ENCODE results near the gene MBD6.
A peak's percentile ranks its signal among the peaks of the same experiment; 100 is the strongest.
"Not testable (repeated sequence)": the region's sequence is repeated elsewhere in the genome, so short reads cannot be mapped to it uniquely, and the experiment has no call there.

The MBD6 gene

DNA sequence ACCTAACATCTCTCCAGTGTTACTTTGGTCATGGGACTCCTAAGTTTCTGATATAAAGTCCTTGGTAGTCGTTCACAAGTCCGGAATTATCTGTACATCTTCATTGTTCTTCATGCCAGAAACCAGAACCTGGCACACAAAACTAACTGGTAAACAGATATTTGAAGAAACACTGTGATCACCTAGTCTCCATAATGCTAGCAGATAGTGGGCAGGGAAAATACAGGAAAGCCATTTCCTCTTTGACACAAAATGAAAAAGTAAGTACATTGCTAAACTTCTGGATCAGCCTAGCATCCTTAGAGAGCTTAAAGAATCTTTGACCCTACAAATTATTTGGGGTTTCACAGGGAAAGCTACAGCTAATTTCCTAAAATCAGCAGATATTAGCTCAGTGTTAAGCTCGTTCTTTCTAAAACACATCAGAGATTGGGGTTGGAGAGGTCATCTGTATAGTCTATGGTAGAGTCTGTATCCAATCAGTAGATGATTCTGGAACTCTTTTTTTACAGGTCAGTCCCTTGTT lies 7.2 kb upstream of the MBD6 start:
- DNase-seq: no peak

DNA sequence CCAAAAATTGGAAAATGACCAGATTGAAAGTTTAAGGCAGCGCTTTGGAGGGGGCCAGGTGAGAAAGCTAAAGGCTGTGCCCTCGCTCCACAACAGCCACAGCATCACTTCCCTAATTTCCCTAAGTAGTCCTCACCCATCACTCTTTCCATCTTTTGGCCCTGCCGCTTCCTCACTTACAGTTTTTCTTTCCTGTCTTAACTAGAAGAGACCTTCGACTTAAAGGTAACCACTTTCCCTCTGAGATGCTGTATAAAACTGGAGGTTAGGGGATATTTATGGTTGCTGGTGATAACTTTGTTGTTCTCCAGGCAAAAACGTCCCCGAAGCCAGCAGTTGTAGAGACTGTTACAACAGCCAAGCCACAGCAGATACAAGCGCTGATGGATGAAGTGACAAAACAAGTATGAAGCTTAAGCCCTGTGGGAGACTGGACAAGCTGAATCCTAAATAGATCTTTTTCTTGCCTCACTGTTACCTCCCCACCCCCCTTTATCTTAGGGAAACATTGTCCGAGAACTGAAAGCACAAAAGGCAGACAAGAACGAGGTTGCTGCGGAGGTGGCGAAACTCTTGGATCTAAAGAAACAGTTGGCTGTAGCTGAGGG lies 6.6 kb upstream of the MBD6 start:
- no peak for DNase-seq

DNA sequence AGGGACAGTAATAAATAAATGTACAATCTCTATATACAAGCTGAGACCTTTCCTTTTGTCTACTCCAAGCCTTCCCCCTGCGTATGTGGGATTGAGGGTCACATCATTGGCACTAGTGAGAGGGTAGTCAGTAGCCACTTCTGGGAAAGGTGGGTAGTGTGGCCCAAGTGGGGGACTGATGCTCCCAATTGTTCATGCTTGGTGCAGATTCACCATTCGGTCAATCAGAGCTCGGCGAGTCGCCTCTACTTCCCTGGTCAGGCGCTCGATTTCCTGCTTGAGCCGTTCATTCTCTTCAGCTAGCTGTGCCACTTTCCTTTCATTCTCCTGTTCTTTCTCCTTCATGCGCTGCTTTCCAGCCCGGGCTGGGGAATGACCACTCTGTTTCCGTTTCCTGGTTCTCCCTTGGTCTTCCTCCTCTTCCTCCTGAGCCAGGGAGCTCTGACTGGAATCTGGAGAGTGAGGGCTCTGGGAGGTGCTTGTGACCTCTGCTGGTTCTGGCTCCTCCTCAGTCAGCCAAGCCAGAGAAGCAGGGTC lies 5.9 kb upstream of the MBD6 start:
- no peak for DNase-seq

DNA sequence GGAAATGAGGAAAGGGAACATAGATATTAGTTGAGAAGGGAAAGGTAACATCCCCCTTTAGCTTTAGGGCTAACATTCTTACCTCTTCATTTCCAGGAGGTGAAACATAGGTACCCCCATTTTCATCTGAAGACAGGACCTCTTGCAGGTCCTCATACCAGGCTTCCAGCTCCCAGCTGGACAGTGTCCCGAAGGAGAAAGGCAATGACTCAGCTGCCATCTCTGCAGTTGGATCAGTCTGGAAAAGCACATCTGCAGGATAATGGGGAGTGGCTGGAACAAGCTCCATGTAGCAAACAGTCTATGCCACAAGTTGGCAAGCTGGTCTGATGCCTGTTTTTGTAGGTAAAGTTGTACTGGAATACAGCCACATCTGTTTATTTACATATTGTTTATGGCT lies 5.4 kb upstream of the MBD6 start:
- peak; percentile 74 for DNase-seq

DNA sequence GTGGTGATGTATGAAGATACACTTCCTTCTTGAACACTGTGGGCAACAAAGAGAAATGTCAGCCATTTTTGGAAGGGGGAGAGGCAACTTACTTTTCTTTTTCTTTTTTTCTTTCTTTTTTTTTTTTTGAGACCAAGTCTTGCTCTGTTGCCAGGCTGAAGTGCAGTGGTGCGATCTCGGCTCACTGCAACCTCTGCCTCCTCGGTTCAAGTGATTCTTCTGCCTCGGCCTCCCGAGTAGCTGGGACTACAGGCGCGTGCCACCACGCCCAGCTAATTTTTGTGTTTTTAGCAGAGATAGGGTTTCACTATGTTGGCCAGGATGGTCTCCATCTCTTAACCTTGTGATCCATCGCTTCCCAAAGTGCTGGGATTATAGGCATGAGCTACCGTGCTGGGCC lies 4.9 kb upstream of the MBD6 start:
- not testable (repeated sequence) for DNase-seq

DNA sequence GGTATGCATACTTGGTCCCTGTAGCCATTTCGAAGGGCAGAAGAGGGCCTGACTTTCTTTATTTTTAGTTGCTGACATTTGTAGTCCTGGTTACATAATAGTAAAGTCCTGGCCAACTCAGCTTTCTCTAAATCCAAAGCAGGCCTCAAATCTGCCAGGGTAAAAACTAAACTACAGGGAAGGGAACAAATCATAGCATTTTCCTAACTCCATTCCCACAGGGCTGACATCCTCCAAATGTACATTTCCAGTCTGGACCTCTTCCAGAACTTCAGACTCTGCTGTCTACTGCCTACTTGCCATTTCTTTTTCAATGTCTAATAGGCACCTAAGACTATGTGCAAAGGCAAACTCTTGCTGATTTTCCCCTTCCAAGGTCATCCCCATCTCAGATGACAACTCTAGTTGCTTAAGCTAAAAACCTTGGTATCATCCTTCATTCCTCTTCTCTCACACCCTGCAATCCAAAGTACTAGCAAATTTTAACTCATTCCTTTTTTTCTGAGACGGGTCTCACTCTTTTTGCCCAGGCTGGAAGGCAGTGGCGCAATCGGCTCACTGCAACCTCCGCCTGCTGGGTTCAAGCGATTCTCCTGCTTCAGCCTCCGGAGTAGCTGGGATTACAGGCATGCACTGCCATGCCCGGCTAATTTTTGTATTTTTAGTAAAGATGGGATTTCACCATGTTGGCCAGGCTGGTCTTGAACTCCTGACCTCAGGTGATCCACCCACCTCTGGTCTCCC lies 4.3 kb upstream of the MBD6 start:
- no peak for DNase-seq

DNA sequence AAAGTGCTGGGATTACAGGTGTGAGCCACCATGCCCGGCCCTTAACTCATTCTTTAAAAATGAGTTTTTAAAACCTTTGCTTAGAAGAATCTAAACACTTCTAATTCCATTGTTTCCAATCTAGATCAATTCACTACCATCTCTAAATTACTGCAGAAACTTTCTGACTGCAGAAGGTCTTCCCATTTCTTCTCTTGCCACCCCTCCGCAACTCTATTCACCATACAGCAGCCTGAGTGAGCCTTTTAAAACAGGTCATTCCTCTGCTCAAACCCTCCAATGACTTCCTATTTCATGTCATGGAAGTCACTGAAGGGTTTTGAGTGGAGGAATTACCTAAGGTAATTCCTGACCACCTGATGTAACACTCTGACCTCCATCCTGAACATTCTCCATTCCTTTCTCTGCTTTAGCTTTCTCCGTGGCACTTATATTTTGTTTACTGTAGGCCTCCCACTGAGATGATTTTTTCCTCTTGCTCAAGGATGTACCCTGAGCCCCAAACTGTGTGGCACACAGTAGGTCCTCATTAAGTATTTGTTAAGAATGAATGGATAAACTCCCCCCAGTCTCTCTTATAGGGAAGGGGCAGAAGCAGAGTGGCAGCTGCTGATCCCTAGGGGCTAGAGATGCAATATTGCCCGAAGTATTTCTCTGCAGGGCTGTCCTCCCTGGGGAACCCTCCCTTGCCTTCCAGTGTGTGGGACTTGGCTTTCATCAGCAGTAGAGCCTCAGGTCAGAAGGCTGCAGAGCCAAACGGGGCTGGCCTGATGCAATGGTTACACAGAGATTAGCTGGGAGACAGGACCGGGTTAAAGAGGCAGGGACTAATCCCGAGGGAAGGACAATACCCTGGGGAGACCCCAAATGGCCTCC lies 3.5 kb upstream of the MBD6 start:
- peak; percentile 81 for DNase-seq

DNA sequence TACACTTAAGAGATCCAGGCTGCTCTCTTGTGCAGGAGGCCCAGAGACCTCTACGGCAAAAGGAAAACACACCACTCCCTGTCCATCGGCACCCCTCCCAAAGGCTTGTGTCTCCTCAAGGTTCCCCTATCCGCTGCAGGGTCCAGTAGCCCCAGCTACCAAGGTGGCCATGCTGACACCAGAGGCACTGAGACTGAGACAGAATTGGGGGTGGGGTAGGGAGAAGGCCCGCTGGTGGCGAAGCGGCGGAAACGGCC lies 2.9 kb upstream of the MBD6 start:
- DNase-seq: peak; percentile 84

DNA sequence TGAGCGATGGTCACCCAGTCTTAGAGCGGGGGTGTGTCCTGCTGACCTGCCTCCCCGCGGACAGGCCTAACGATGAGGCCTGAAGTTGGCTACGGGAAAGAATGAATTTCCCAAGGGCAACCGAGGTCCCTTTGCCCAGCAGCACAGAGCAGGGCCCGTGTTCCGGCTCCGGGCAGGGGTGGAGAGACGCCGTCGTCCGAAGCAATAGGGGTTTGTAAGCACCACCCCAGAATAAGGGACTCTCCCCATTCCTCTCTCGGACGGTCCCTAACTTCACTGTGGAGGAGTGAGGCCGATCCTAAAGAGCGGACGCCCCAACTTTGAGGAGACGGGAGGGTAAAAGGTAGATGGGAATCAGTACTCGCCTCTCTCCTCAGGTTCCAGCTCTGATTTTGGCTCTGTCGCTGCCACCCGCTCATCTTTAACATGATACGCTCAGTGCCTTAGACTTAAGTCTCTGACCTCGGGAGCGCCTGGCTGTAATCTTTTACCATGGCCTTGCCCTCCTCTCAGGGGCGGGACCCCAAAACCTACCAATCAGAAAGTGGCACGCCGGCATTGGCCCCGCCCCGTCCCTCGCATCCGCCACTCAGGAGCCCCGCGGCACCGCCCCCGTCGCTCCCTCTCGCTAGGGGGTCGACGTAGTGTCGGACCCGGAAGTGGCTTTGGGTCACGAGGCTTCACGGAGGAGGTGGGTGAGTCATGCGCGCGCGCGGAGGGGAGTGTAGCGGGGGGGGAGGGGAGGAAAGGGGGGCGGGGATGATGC lies 2.4 kb upstream of the MBD6 start, which contains the start of gene DDIT3:
DDIT3 (minus strand) TSS at position 462 of the 766 bp plus-strand sequence. CDS start 3,108 bp downstream, outside the sequence.
- peak; percentile 100 for DNase-seq

DNA sequence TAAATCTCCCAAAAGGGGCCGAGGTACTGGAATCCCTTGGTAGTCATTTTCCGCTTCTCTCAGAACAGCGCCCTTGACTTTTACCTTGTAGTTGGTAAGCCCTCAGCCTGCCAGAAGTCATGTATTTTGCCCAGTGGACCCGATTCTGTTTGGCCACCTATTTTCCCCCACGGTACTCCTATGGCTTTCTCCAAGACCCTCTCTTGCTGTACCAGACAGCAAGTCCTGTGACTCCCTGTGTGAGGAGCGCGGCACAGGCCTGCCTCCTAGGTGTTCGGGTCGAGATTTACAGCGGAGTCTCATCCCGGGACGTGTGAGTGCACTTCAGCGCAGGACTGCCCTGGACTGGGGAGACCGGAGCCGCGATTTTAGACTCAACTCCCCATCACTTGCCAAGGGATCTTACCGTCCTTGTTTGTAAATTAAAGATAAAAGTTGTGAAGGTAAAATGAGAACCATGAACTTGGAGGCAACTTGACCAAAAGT lies 1.1 kb upstream of the MBD6 start:
- DNase-seq: peak; percentile 95

DNA sequence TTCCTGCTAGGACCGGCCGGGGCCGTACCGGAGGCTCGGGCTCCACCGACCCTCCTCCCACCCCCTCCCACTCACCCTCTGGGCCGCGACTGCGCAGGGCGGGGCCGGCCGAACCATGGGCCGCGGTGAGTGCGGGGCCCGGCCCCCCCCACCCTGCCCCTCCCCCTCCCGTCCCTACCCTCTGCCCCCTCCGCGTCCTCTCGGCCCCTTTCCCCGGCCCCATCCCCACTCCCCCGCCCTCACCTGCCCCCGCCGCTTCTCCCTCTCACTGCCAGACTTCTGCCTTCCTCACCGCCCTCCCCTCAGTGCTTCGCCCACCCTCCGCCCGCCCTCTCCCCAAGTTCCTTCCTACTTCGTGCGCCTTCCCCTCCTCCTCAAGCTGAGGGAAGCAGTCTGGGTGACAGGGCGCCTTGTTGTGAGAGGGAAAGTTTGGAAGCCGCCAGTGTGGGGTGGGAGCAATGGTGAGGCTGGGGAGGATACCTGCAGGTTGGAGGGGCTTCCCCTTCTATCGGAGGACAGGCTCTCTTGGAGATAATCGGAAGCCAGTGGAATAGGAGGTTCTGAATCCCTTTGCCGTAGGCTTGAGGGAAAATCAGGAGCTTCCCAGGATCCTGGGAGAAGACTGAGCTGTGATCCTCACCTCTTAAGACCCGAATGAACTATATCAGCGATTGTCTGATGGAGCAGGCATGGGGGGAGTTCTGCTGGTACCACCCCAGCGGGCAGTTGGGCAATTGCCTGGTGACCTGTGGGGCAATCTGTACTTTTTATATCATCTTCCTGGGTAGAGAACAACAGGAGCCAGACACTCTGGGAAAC lies 472 bp downstream of the MBD6 start:
- peak; percentile 90 for DNase-seq

DNA sequence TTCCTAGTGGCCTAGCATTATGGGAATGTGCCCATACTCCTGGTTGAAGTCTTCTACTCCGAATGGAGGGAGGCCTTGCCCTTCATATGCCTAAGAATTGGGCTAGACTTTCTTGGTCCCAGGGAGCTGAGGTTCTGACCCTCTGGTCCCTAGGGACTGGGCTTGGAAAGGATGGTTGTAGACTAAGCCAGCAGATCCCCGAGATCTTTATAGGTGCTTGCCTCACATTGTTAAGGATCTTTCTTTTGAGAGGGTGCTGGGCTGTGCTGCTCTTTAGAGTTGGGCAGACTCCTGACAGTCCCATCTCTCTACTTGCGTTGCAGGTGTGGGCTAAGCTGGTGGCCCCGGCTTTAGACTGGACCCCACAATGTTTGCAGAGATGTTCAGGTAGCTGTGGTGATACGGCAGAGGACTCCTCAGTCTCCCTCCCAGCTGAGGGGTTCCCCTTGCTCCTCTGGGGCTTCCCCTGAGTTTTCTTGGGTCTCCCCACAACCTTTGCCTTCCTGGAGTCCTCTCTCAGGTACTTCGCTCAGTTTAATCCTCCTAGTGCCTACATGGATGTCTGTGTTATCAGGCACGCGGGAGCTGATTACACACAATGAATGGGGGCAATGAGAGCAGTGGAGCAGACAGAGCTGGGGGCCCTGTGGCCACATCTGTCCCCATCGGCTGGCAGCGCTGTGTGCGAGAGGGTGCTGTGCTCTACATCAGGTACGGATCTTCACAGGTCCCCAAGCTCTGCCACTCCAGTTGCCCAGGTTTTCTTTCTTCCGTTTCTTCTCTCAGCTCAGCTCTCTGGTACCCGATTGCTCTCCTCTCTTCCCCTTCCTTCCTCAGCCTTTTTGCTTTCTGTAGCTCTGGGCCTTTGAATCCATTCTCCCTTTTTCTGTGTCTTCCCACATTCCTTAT lies 1.3 kb downstream of the MBD6 start:
- no peak for DNase-seq

DNA sequence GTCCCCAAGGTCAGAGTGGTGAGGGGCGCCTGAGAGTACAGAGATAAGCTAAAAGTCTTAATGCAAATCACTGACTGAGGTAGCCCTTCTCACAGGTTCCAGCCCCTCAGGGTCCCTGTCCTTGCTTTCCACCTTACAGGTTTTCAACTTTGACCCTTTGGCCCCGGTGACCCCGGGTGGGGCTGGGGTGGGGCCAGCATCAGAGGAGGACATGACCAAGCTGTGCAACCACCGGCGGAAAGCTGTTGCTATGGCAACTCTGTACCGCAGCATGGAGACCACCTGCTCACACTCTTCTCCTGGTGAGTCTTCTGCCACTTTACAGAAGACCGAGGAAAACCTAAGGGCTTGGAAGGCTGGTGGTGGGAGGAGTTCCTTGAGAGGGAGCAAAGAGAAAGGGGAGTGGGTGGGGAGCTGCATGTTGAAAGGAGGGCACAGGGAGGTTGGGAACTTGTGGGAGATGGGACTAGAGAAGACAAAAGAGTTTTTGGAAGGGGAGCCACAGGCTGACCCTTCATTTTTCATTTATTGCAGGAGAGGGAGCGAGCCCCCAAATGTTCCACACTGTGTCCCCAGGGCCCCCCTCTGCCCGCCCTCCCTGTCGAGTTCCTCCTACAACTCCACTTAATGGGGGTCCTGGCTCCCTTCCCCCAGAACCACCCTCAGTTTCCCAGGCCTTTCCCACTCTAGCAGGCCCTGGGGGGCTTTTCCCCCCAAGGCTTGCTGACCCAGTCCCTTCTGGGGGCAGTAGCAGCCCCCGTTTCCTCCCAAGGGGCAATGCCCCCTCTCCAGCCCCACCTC lies 2.4 kb downstream of the MBD6 start:
- DNase-seq: no peak

DNA sequence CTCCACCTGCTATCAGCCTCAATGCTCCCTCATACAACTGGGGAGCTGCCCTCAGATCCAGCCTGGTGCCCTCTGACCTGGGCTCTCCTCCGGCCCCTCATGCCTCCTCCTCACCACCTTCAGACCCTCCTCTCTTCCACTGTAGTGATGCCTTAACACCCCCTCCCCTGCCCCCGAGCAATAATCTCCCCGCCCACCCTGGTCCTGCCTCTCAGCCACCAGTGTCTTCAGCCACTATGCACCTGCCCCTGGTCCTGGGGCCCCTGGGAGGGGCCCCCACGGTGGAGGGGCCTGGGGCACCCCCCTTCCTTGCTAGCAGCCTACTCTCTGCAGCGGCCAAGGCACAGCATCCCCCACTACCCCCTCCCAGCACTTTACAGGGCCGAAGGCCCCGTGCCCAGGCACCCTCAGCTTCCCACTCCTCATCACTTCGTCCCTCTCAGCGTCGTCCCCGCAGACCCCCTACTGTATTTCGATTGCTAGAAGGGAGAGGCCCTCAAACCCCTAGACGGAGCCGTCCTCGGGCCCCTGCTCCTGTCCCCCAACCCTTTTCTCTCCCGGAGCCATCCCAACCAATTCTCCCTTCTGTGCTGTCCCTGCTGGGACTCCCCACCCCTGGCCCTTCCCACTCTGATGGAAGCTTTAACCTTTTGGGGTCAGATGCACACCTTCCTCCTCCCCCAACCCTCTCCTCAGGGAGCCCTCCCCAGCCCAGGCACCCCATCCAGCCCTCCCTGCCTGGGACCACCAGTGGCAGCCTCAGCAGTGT lies 3.2 kb downstream of the MBD6 start:
- DNase-seq: no peak

DNA sequence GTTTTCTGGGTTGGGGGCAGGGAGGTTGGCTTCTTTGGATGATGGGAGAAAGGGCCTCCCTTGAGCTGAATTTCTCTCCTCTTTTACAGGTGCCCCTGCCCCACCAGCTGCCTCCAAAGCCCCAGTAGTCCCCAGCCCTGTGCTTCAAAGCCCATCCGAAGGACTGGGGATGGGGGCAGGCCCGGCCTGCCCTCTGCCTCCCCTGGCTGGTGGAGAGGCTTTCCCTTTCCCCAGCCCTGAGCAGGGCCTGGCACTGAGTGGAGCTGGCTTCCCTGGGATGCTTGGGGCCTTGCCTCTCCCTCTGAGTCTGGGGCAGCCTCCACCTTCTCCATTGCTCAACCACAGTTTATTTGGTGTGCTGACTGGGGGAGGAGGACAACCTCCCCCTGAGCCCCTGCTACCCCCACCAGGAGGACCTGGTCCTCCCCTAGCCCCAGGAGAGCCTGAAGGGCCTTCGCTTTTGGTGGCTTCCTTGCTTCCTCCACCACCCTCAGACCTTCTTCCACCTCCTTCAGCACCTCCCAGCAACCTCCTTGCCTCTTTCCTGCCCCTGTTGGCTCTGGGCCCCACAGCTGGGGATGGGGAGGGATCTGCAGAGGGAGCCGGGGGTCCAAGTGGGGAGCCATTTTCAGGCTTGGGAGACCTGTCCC lies 4.0 kb downstream of the MBD6 start:
- no peak for DNase-seq

DNA sequence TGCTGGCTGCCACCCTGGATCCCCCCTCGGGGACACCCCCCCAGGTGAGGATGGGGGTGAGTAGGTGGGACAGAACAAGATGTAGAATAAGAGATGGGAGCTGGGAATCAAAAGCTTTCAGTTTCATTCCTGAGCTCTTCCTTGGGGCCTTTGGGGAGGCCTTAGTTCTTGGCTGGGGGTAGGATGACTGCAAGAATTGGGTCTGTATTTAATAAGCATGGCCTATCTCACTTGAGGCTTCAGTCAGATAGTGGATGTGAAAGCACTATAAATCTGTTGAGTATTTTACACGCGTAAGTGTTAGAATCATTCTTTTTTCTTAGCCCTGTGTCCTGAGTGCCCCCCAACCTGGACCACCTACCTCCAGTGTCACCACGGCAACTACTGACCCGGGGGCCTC lies 4.6 kb downstream of the MBD6 start:
- no peak for DNase-seq

DNA sequence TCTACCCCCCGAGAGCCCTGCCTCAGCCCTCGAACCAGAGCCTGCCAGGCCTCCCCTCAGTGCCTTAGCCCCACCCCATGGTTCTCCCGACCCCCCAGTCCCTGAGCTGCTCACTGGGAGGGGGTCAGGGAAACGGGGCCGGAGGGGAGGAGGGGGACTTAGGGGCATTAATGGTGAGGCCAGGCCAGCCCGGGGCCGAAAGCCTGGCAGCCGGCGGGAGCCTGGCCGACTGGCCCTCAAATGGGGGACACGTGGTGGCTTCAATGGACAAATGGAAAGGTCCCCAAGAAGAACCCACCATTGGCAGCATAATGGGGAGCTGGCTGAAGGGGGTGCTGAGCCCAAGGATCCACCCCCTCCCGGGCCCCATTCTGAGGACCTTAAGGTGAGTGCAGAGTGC lies 5.6 kb downstream of the MBD6 start:
- DNase-seq: no peak

DNA sequence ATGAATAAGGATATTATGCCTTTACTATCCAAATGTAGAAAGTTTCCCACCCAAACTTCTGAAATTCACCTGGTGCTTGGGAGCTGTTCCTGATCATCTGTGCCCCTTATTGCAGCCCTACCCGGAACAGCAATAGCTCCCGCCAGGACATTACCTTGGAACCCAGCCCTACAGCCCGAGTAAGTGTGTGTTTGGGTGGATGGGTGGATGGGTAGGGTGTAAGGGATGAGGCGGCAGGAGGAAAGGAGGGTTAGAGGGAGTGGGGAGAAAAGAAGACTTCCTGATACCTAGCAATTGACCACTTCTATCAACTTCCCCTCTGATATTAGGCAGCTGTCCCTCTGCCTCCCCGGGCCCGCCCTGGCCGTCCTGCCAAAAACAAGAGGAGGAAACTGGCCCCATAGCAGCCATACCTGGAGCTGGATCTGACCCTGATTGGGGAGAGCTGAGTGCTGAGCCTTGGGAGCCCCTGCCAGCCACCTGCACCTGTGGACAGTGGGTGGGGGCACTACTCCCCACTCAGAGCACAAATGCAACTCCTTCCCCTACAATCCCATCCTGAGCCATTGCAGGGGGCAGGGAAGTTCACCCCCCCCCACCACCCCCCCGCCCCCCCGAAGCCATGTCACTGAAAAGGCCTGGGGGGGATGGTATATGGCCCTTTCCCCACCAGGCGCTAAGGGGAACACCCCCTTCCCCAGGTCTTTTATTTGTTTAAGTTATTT lies 6.4 kb downstream of the MBD6 start:
- no peak for DNase-seq
